Measurements from ENCODE around the gene NADK.
"Not testable (repeated sequence)": the region's sequence is repeated elsewhere in the genome, so short reads cannot be mapped to it uniquely, and the experiment has no call there.

The NADK gene

GRCh38 chr1:1763657-1764621, 14.3 kb downstream of the NADK start:
- DNase-seq (ENCODE audit: low read depth): no peak

DNA sequence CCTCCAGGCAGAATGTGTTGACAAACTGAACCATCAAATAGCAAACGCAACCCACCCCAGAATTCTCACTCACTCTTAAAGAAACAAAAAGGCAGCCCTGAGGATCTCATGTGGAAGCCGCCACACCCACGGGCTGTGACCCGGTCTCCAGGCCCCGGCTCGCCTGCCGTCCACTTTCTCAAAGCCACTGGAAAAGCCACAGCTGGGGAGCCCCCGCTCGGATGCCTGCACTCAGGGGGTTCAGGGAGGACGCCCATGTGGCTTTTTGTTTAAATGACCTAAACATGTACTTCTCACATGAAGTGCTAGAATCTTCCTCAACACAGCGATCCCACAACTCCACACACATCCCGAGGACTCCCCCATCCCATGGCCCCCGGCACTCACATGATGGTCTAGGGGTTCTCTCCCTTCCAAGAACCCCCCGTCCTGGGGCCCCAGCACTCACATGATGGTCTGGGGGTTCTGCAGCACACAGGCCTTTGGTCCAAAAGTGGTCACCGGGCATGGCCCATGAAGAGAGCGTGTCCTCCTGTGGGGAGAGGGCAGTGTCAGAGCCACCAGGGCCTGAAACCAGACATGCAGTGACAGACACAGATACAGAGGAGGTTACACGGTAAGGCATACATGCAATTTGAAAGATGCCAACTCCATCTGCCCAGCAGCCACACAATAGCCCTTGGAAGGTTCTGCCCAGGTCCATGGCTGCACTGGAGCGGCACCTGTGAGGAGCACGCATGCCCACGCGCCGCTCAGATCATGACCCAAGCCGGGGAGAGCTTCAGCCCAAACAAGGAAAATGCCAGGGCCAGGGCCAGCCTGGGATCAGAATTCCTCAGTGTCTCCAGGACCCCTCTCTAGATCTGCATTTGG, 16.5 kb downstream of the NADK start:
- no peak for DNase-seq (ENCODE audit: low read depth)

DNA sequence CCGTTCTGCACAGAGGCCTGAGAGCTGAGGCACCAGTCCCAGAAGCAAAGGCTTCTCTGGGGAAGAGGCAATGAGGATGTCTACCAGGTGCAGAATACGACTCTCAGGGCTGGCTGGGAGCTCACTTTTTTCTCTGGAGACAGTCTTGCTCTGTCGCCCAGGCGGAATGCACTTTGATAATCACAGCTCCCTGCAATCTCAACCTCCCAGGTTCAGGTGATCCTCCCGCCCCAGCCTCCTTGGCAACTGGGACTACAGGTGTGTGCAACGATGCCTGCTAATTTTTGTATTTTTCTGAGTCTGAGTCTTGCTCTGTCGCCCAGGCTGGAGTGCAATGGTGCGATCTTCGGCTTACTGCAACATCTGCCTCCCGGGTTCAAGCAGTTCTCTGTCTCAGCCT, 17.6 kb downstream of the NADK start:
- DNase-seq (ENCODE audit: low read depth): no peak

GRCh38 chr1:1760345-1760650, 18.0 kb downstream of the NADK start:
- DNase-seq (ENCODE audit: low read depth): no peak

DNA sequence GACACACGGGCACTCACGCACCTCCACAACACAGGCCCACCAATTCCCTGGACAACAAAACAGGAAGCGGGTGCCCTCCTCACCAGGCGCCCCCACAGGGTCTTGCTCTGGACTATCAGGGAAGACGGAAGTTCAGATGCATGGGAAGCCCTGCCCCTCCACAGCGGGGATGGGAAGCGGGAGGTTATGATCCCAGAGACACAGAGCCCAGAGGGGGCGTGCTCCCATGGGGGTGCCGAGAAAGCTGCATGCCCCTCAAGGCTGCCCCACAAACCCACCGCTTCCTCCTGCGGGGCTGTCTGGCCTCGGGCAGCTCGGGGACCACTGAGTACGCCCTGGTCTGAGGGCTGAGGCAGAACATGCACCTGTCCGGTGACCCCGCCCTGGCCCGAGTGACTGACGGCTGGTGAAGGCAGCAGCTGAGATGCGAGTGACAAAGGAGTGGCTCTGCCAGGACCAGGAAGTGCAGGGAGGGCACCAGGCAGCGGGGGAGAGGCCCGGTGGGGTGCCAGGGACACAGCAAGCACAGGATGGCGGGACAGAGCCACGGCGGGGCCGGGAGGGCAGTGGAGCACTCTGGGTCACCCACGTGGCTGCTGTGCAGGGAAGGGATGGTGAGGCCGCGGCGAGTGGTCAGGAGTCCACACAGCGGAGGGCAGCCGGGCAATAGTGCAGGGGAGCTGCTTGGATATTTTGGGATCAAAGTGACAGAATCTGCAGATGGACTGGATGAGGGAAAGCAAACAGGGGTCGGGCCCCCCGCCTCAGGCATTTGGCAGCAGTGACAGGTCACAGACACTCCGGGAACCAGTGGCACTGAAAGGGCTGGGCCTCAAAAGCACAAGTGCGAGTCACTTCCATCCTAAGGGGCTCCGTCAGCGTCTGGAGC, 18.6 kb downstream of the NADK start:
- no peak for DNase-seq (ENCODE audit: low read depth)

DNA sequence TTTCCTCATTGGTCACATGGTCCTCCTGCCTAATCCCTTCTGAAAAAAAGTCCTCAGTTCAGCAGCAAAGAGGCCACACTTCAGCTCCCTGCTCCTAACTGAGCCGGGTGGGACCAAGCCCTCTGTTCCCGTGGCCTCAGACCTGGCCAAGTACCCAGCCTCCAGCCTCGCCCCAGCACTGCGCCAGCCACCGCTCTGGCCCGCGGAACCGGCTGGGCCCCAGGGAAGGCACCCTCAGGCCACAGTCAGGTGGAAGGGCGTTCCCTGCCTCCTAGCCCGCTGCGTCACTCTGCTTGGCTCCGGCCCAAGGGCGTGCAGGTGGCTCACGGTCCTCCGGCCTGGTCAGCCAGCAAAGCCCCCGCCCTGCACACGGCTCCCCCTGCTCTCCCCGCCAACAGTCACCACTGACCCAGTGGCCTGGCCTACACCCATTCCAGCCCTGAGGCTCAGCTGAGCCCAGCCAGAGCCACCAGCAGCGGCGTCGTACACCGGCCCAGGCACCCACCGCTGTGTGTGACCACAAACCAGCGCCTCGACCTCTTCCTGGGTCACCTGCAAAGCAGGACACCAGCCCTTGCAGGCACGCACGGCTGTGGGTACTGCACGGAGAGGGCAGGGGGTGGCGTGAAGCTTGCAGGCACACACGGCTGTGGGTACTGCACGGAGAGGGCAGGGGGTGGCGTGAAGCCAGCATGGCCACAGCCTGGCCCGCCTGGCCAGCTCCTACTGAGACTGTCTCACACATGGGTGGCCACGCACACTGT, 19.4 kb downstream of the NADK start:
- DNase-seq (ENCODE audit: low read depth): no peak

GRCh38 chr1:1758059-1758621, 20.1 kb downstream of the NADK start:
- DNase-seq (ENCODE audit: low read depth): no peak

GRCh38 chr1:1757422-1758058, 20.7 kb downstream of the NADK start:
- DNase-seq (ENCODE audit: low read depth): no peak

- no peak for DNase-seq (ENCODE audit: low read depth)
Measured at GRCh38 chr1:1756661-1757421, 21.4 kb downstream of the NADK start.

DNA sequence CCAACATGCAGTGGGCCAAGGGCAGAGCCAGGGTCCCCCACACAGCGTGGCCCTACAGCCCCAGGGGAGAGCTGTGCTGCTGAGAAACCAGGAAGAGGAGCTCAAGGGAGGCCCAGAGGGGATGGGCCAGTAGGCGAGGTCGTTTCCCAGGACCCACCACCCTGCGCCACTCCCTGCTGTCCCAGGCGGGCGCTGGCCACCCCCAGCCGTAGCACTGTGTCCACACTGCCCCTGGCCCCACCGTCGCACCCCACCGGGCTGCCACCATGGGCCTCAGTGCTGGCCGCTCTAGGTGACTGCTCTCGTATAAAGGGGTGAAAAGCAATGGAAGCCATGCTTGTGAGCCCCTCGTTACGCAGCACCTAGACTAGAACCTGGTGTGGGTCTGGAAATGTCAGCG, 22.4 kb downstream of the NADK start:
- no peak for DNase-seq (ENCODE audit: low read depth)

- no peak for DNase-seq (ENCODE audit: low read depth)
Measured at GRCh38 chr1:1755426-1755825, 22.8 kb downstream of the NADK start.

DNA sequence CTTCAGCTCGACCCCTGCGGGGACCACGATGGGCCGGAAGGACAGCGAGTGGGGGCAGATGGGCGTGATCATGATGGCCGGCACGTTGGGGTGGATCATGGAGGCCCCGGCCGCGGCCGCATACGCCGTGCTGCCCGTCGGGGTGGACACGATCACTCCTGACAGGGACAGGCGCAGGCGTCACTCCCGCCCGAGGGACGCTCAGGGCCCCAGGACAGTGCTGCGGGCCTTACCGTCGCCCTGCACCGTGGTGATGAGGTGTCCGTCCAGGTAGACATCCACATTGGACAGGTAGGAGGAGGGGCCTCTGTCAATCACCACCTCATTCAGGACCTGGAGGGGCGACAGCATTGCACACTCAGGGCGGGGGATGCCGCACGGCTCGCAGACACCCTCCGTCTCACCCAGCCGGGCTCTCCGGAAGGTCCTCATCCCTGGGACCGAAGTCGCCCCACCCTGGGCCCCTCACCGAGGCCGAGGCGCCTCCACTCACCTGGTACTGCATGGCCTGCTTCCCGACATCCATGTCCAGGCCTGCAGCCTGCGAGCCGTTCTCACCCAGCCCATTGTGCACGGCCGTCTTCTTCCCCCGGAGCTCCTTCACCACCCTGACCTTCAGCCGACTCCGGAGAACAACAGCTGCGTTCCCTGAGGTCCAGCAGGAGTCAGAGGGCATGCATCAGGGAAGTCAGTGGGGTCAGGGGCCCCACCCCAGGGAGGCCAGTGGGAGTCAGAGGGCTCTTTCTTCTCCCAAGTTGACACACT, 24.0 kb downstream of the NADK start:
- no peak for DNase-seq (ENCODE audit: low read depth)

DNA sequence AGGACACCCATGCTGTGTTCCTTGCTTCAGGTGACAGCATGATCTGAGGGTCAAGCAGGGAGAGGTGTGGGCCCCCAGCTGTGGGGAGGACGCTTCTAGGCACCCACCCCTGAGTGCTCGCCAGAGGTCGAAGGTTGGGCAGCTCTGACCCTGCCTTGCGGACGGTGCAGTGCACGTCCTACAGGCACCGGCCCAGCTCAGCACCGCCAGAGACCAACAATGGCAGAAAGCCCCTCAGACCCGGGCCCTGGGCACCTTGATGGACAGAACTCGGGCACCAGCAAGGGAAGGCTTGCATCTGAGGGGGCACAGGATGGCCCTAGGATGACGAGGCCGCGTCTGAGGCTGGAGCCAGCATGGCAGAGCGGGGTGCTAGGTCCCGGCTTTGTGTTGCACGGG, 24.7 kb downstream of the NADK start:
- no peak for DNase-seq (ENCODE audit: low read depth)

DNA sequence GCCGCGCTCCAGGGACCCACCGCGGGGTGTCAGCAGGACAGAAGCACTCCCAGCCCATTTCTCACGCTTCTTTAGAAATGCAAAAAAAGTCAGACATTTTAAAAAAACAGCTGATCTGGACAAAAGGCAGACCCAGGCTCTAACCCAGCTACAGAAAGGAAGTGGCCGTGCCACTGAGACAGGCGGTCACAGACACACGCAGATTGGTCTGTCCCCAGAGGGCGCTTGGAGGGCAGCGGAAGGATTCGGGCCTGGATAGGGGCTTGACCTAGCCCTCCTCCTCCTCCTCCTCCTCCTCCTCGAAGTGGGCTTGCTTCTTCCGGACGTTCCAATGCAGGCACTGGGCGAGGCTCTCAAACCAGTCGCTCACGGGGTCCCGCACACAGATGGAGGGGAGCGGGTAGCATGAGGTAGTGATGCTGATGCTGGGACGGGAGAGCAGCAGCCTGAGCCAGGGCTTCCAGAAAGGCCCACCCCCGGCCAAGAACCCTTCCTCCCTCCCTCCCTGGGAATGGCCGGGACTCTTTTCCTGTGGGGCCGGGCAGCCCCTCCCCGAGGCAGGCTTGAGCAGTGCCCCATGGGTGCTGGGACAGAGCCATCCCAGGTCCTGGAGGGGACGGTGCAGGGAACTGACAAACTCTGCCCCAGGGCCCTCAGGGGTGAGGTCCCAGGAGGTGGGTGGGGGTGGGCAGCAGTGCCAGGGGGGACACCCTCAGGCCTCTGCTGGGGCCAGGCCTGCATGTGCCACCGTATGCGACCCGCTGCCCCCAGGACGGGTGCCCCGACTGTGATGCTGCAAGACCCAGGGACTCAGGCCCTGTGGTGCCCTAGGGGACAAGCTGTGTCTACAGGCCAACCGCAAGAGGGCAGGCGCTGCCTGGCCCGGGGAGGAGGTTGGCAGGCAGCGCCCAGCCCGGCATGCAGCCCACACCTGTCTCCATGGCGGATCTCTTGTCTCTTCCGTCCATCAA, 25.3 kb downstream of the NADK start:
- DNase-seq (ENCODE audit: low read depth): no peak

DNA sequence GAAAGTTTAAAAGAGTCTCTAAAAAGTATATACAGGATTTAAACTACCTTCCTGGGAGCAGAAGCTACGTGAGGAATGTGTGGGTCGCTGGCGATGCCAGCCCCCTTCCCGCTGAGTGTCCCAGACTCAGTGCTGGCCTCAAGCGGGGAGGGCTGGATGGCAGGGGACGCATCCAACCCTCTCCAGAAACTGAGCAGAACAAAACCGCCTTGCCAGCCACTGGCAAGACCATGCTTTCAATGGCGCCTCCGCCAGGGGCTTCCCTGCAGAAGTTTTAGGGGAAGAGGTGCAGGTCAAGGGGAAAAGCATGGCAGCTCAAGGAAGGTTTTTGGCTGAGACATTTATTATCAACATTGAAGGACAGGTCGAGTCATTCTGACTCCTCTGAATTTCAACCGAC, 26.1 kb downstream of the NADK start:
- DNase-seq (ENCODE audit: low read depth): no peak

- DNase-seq (ENCODE audit: low read depth): not testable (repeated sequence)
Measured at GRCh38 chr1:1749941-1750340, 28.3 kb downstream of the NADK start.

DNA sequence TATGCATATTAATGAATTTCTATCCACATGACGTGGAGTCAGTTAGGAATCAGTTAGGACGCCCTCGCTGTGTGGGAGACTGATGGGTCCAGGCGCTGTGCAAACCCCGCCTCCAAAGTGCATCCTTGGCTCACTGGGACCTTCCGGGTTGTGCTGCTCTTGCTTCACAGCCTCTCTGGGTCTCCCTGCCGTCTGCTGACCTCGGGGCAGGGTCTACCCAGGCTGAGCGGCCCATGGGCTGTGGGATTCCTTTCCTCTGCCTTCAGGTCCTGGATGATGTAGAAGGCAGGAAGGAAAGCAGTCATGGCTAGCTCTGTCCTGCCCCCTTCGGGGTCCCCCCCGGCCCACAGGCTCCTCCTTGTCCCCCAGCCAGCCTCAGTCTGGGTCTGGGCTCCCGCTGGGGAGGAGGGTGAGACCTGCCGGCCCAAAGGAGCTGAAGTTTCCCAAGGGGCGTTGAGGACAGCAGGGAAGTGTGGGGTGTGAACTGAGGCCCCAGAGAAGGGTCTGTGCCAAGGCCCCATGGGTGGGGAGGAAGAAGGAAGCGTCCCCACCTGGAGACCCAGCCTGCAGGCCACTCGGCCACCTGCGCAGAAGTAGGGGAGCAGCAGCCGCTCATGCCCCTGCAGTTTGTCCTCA, 29.5 kb downstream of the NADK start:
- no peak for DNase-seq (ENCODE audit: low read depth)

Data from CMK (cell line).